CD8-positive, alpha-beta memory T cell (primary cell): ENCODE results near the gene CNTNAP3B. TPM values are rescaled to one million over a fixed set of nuclear protein-coding genes. Genes with fewer than 3 reads are reported as not detected.
"Not testable (repeated sequence)": the region's sequence is repeated elsewhere in the genome, so short reads cannot be mapped to it uniquely, and the experiment has no call there.

ENCODE experiments used
- CTCF ChIA-PET: fragments of 350-600 bp; sonication (Branson Sonifier 250); formaldehyde crosslinking; loops from one replicate; lab custom pipeline; 2021; ENCODE audit warnings: antibody characterized with exemption; lab: Charles Lee
- POLR2A ChIA-PET: fragments of 350-600 bp; sonication (Branson Sonifier 250); formaldehyde crosslinking; loops from one replicate; lab custom pipeline; 2021; ENCODE audit warnings: antibody characterized with exemption; lab: Charles Lee
- DNase-seq, 5 donors: peaks; one replicate each; pipeline versions ENCODE4 v3.0.0 to v3.0.0-alpha.2; 2020 to 2022; ENCODE audit warnings: mixed read lengths in 1 of 5
- H3K27ac ChIP-seq: one replicate; pipeline ENCODE4 v1.7.0; 2013; ENCODE audit warnings: low read depth, mild to moderate bottlenecking, low read length, moderate library complexity
- H3K27me3 ChIP-seq: 2 replicates; pipeline ENCODE4 v1.7.0; 2013; ENCODE audit warnings: low read length, mild to moderate bottlenecking; ENCODE audit not compliant: insufficient read depth, poor library complexity, severe bottlenecking
- H3K36me3 ChIP-seq: 2 replicates; pipeline ENCODE4 v1.7.0; 2013; ENCODE audit warnings: mild to moderate bottlenecking, low read length, moderate library complexity; ENCODE audit not compliant: insufficient read depth
- H3K4me1 ChIP-seq: 2 replicates; pipeline ENCODE4 v1.7.0; 2013; ENCODE audit warnings: mild to moderate bottlenecking, low read length, moderate library complexity; ENCODE audit not compliant: insufficient read depth
- H3K4me3 ChIP-seq: 2 replicates; pipeline ENCODE4 v1.7.0; 2013; ENCODE audit warnings: mild to moderate bottlenecking, low read length
- H3K9me3 ChIP-seq: 2 replicates; pipeline ENCODE4 v1.7.0; 2013; ENCODE audit warnings: mild to moderate bottlenecking, low read length
- H3K27ac Mint-ChIP-seq, 8 donors: one replicate each; pipeline ENCODE4 v1.8.0; 2020 to 2021; ENCODE audit warnings: mixed read lengths in 8 of 8, mild to moderate bottlenecking in 6 of 8, inconsistent platforms in 3 of 8, moderate library complexity in 3 of 8
- H3K27me3 Mint-ChIP-seq, 2 donors: one replicate each; pipeline ENCODE4 v1.8.0; 2020 to 2021; ENCODE audit warnings: mixed read lengths in 2 of 2, mild to moderate bottlenecking in 1 of 2, moderate library complexity in 1 of 2
- H3K36me3 Mint-ChIP-seq, 3 donors: one replicate each; pipeline ENCODE4 v1.8.0; 2020 to 2021; ENCODE audit warnings: mixed read lengths in 3 of 3, inconsistent platforms in 1 of 3, mild to moderate bottlenecking in 1 of 3
- H3K4me1 Mint-ChIP-seq, 3 donors: one replicate each; pipeline ENCODE4 v1.8.0; 2020 to 2021; ENCODE audit warnings: mixed read lengths in 3 of 3, inconsistent platforms in 1 of 3, mild to moderate bottlenecking in 1 of 3
- H3K4me3 Mint-ChIP-seq, 7 donors: one replicate each; pipeline ENCODE4 v1.8.0; 2020 to 2021; ENCODE audit warnings: mixed read lengths in 7 of 7, mild to moderate bottlenecking in 6 of 7, moderate library complexity in 4 of 7, inconsistent platforms in 2 of 7
- H3K9me3 Mint-ChIP-seq, 5 donors: one replicate each; pipeline ENCODE4 v1.8.0; 2020 to 2022; ENCODE audit warnings: mixed read lengths in 5 of 5, mild to moderate bottlenecking in 3 of 5, moderate library complexity in 2 of 5, inconsistent platforms in 1 of 5
- polyA plus RNA-seq: library from polyadenylated mRNA; unstranded; fragments of 300-500 nt; fragmentation: Illumina TruSeq; gene quantifications from one replicate; pipeline ENCODE4 v1.2.3, GENCODE V29; 2021
- total RNA-seq, 2 experiments: library from RNA; stranded (reverse); gene quantifications; one replicate each; pipeline ENCODE4 v1.2.3, GENCODE V29; 2021

Gene CNTNAP3B
- total and polyA plus RNA-seq, 3 experiments from 2014 or later, result not detected

- CTCF ChIA-PET, H3K4me1 ChIP-seq, H3K9me3 Mint-ChIP-seq, H3K27me3 Mint-ChIP-seq, H3K27me3 ChIP-seq, DNase-seq, H3K27ac ChIP-seq, H3K4me1 Mint-ChIP-seq, H3K4me3 Mint-ChIP-seq, H3K9me3 ChIP-seq, POLR2A ChIA-PET, H3K4me3 ChIP-seq, H3K36me3 ChIP-seq, H3K36me3 Mint-ChIP-seq, H3K27ac Mint-ChIP-seq: not testable (repeated sequence)
These were observed 110.9 kb downstream of the CNTNAP3B start for GRCh38 chr9:42018220-42018922.

- H3K36me3 Mint-ChIP-seq, H3K27me3 ChIP-seq, H3K27me3 Mint-ChIP-seq, H3K36me3 ChIP-seq, H3K4me1 ChIP-seq, H3K9me3 Mint-ChIP-seq, H3K4me3 Mint-ChIP-seq, H3K4me1 Mint-ChIP-seq, H3K9me3 ChIP-seq, CTCF ChIA-PET, DNase-seq, H3K27ac ChIP-seq, H3K27ac Mint-ChIP-seq, H3K4me3 ChIP-seq, POLR2A ChIA-PET: not testable (repeated sequence)
These were observed 114.9 kb downstream of the CNTNAP3B start for GRCh38 chr9:42014317-42014716.

- H3K27me3 ChIP-seq, H3K27me3 Mint-ChIP-seq, H3K27ac ChIP-seq, H3K9me3 ChIP-seq, CTCF ChIA-PET, H3K9me3 Mint-ChIP-seq, H3K4me1 Mint-ChIP-seq, H3K4me3 ChIP-seq, H3K27ac Mint-ChIP-seq, POLR2A ChIA-PET, H3K4me1 ChIP-seq, H3K4me3 Mint-ChIP-seq, H3K36me3 Mint-ChIP-seq, H3K36me3 ChIP-seq, DNase-seq: not testable (repeated sequence)
These were observed 137.6 kb downstream of the CNTNAP3B start for GRCh38 chr9:41991607-41992006.

GRCh38 chr9:41980271-41980670 is 149.0 kb downstream of the CNTNAP3B start:
- H3K27me3 ChIP-seq, H3K27me3 Mint-ChIP-seq, DNase-seq, H3K4me3 Mint-ChIP-seq, H3K9me3 Mint-ChIP-seq, H3K4me1 Mint-ChIP-seq, POLR2A ChIA-PET, H3K4me3 ChIP-seq, H3K27ac Mint-ChIP-seq, H3K9me3 ChIP-seq, H3K36me3 Mint-ChIP-seq, H3K27ac ChIP-seq, H3K36me3 ChIP-seq, CTCF ChIA-PET, H3K4me1 ChIP-seq: not testable (repeated sequence)

- H3K36me3 ChIP-seq, H3K36me3 Mint-ChIP-seq, H3K4me1 Mint-ChIP-seq, POLR2A ChIA-PET, H3K4me3 Mint-ChIP-seq, H3K4me3 ChIP-seq, H3K27ac ChIP-seq, H3K4me1 ChIP-seq, CTCF ChIA-PET, H3K27ac Mint-ChIP-seq, H3K27me3 ChIP-seq, H3K27me3 Mint-ChIP-seq, DNase-seq, H3K9me3 Mint-ChIP-seq, H3K9me3 ChIP-seq: not testable (repeated sequence)
These were observed 151.1 kb downstream of the CNTNAP3B start for GRCh38 chr9:41977965-41978600.

- H3K4me1 ChIP-seq, CTCF ChIA-PET, H3K27ac Mint-ChIP-seq, H3K36me3 Mint-ChIP-seq, H3K27ac ChIP-seq, H3K27me3 ChIP-seq, DNase-seq, H3K4me3 ChIP-seq, H3K36me3 ChIP-seq, H3K9me3 Mint-ChIP-seq, H3K4me1 Mint-ChIP-seq, POLR2A ChIA-PET, H3K9me3 ChIP-seq, H3K4me3 Mint-ChIP-seq, H3K27me3 Mint-ChIP-seq: not testable (repeated sequence)
These were observed 154.3 kb downstream of the CNTNAP3B start for GRCh38 chr9:41974906-41975305.

GRCh38 chr9:41953007-41953406 is 176.2 kb downstream of the CNTNAP3B start:
- CTCF ChIA-PET, H3K27ac Mint-ChIP-seq, H3K27me3 ChIP-seq, H3K9me3 Mint-ChIP-seq, H3K4me1 ChIP-seq, H3K9me3 ChIP-seq, POLR2A ChIA-PET, H3K27ac ChIP-seq, H3K4me3 ChIP-seq, H3K4me3 Mint-ChIP-seq, H3K27me3 Mint-ChIP-seq, DNase-seq, H3K36me3 Mint-ChIP-seq, H3K36me3 ChIP-seq, H3K4me1 Mint-ChIP-seq: not testable (repeated sequence)

- H3K36me3 Mint-ChIP-seq, H3K9me3 Mint-ChIP-seq, H3K4me1 Mint-ChIP-seq, H3K4me1 ChIP-seq, H3K9me3 ChIP-seq, DNase-seq, POLR2A ChIA-PET, H3K4me3 ChIP-seq, H3K27ac ChIP-seq, H3K36me3 ChIP-seq, H3K27me3 ChIP-seq, CTCF ChIA-PET, H3K4me3 Mint-ChIP-seq, H3K27me3 Mint-ChIP-seq, H3K27ac Mint-ChIP-seq: not testable (repeated sequence)
These were observed 187.5 kb downstream of the CNTNAP3B start for GRCh38 chr9:41941738-41942137.
